ENCODE data around the gene CLEC17A. TPM values are rescaled to one million over a fixed set of nuclear protein-coding genes. Genes with fewer than 3 reads are reported as not detected.

Gene CLEC17A
- total RNA-seq, 4 donors from 2014 or later, result 0.41 to 4.9 TPM; not detected in 2

- no peak for TF ChIP-seq EP300 (IDR thresholded peaks at IDR 0.05; ENCODE audit: low read depth)
- no peak for TF ChIP-seq CTCF (IDR thresholded peaks at IDR 0.05)
- no peak for TF ChIP-seq POLR2A (IDR thresholded peaks at IDR 0.05)
- no peak for TF ChIP-seq POLR2AphosphoS5 (IDR thresholded peaks at IDR 0.05)
- Histone ChIP-seq H3K9me3 (no peaks in the 10 kb centered on the region), H3K4me3 (no peak overlapping the region), H3K36me3 (no peaks in the 10 kb centered on the region), H3K27me3 (no peaks in the 10 kb centered on the region), H3K27ac (no peak overlapping the region), H3K4me1 (no peaks in the 10 kb centered on the region)
- in situ Hi-C loops (cut with MboI; ENCODE audit: low pct_ligation_motif_present in 1 of 4, low pct_unique_long_range_greater_than_20kb in 1 of 4, low sequenced_read_pairs in 3 of 4) (no loop called here), intact Hi-C loops (cut with DNase I; ENCODE audit: low total_unique reads) (no loop called here)
- WGBS, 2 donors (ENCODE audit: low coverage in 1 of 2), result 64 to 70% methylated on average over 6 to 7 of the region's 7 CpGs
- no peak for DNase-seq
Observed at GRCh38 chr19:14654786-14655560, 72.1 kb downstream of the CLEC17A start.

GRCh38 chr19:14655726-14656125 is 72.8 kb downstream of the CLEC17A start:
- Histone ChIP-seq H3K27me3 (no peaks in the 10 kb centered on the region), H3K27ac (no peak overlapping the region), H3K9me3 (no peaks in the 10 kb centered on the region), H3K4me3 (no peak overlapping the region), H3K36me3 (no peaks in the 10 kb centered on the region), H3K4me1 (no peaks in the 10 kb centered on the region)
- no peak for DNase-seq
- intact Hi-C loops (cut with DNase I; ENCODE audit: low total_unique reads), result no loop called here
- in situ Hi-C loops (cut with MboI; ENCODE audit: low pct_ligation_motif_present in 1 of 4, low pct_unique_long_range_greater_than_20kb in 1 of 4, low sequenced_read_pairs in 3 of 4), result no loop called here
- 75 to 81% methylated on average over 6 to 11 of the region's 11 CpGs for WGBS, 2 donors (ENCODE audit: low coverage in 1 of 2)
- TF ChIP-seq CTCF (IDR thresholded peaks at IDR 0.05), result no peak
- TF ChIP-seq EP300 (IDR thresholded peaks at IDR 0.05; ENCODE audit: low read depth), result no peak
- TF ChIP-seq POLR2AphosphoS5 (IDR thresholded peaks at IDR 0.05), result no peak
- TF ChIP-seq POLR2A (IDR thresholded peaks at IDR 0.05), result no peak

- Histone ChIP-seq H3K27ac (no peak overlapping the region), H3K4me1 (no peaks in the 10 kb centered on the region), H3K27me3 (no peaks in the 10 kb centered on the region), H3K9me3 (no peaks in the 10 kb centered on the region), H3K36me3 (no peaks in the 10 kb centered on the region), H3K4me3 (no peak overlapping the region)
- intact Hi-C loops (cut with DNase I; ENCODE audit: low total_unique reads) (no loop called here), in situ Hi-C loops (cut with MboI; ENCODE audit: low pct_ligation_motif_present in 1 of 4, low pct_unique_long_range_greater_than_20kb in 1 of 4, low sequenced_read_pairs in 3 of 4) (no loop called here)
- TF ChIP-seq CTCF (IDR thresholded peaks at IDR 0.05) (no peak), POLR2AphosphoS5 (IDR thresholded peaks at IDR 0.05) (no peak), POLR2A (IDR thresholded peaks at IDR 0.05) (no peak), EP300 (IDR thresholded peaks at IDR 0.05; ENCODE audit: low read depth) (no peak)
- WGBS, 2 donors (ENCODE audit: low coverage in 1 of 2), result 28 to 48% methylated on average over 3 to 6 of the region's 6 CpGs
- DNase-seq, result no peak
Observed at GRCh38 chr19:14659874-14660489, 77.1 kb downstream of the CLEC17A start.

GRCh38 chr19:14661372-14661924 is 78.6 kb downstream of the CLEC17A start:
- Histone ChIP-seq H3K9me3 (no peaks in the 10 kb centered on the region), H3K4me1 (no peaks in the 10 kb centered on the region), H3K27me3 (no peaks in the 10 kb centered on the region), H3K27ac (no peak overlapping the region), H3K4me3 (no peak overlapping the region), H3K36me3 (no peaks in the 10 kb centered on the region)
- in situ Hi-C loops (cut with MboI; ENCODE audit: low pct_ligation_motif_present in 1 of 4, low pct_unique_long_range_greater_than_20kb in 1 of 4, low sequenced_read_pairs in 3 of 4) (no loop called here), intact Hi-C loops (cut with DNase I; ENCODE audit: low total_unique reads) (no loop called here)
- 51 to 71% methylated on average over 5 to 12 of the region's 12 CpGs for WGBS, 2 donors (ENCODE audit: low coverage in 1 of 2)
- no peak for DNase-seq
- TF ChIP-seq POLR2A (IDR thresholded peaks at IDR 0.05) (no peak), CTCF (IDR thresholded peaks at IDR 0.05) (no peak), POLR2AphosphoS5 (IDR thresholded peaks at IDR 0.05) (no peak)
